Osteoblast (primary cell): Measurements from ENCODE around the gene RRN3. TPM values are rescaled to one million over a fixed set of nuclear protein-coding genes. Genes with fewer than 3 reads are reported as not detected.
"Not testable (repeated sequence)": the region's sequence is repeated elsewhere in the genome, so short reads cannot be mapped to it uniquely, and the experiment has no call there.

Experiments
- DNase-seq: peaks from one replicate; pipeline ENCODE4 v3.0.0; 2011; ENCODE audit warnings: low spot score, mixed read lengths; ENCODE audit not compliant: insufficient read length; ENCODE audit errors: missing footprints
- H2AFZ ChIP-seq: 2 replicates; pipeline ENCODE4 v1.6.0; 2011; ENCODE audit warnings: mild to moderate bottlenecking, low read length
- H3K27ac ChIP-seq: 2 replicates; pipeline ENCODE4 v1.5.1; 2011; ENCODE audit warnings: mild to moderate bottlenecking, low read depth, low read length, moderate library complexity
- H3K27me3 ChIP-seq: 2 replicates; pipeline ENCODE4 v1.6.0; 2012; ENCODE audit warnings: mild to moderate bottlenecking, control low read depth, inconsistent platforms, low read length, moderate library complexity; ENCODE audit not compliant: insufficient read depth
- H3K36me3 ChIP-seq: 2 replicates; pipeline ENCODE4 v1.5.1; 2011; ENCODE audit warnings: mild to moderate bottlenecking, low read length, control low read depth, moderate library complexity; ENCODE audit not compliant: insufficient read depth
- H3K4me1 ChIP-seq: 2 replicates; pipeline ENCODE4 v1.5.1; 2011; ENCODE audit warnings: mild to moderate bottlenecking, low read length, control low read depth, moderate library complexity; ENCODE audit not compliant: insufficient read depth
- H3K4me2 ChIP-seq: 2 replicates; pipeline ENCODE4 v1.6.0; 2011; ENCODE audit warnings: mild to moderate bottlenecking, low read length; ENCODE audit not compliant: insufficient read depth
- H3K4me3 ChIP-seq: fragments of 200-600 bp; sonication (generic); 3 replicates; pipeline ENCODE4 v1.5.1; 2012; ENCODE audit warnings: mild to moderate bottlenecking, low read length, inconsistent platforms; ENCODE audit not compliant: insufficient read depth
- H3K79me2 ChIP-seq: 2 replicates; pipeline ENCODE4 v1.6.0; 2012; ENCODE audit warnings: mild to moderate bottlenecking, low read length, control low read depth, inconsistent platforms; ENCODE audit not compliant: insufficient read depth
- H3K9me3 ChIP-seq: 2 replicates; pipeline ENCODE4 v1.5.1; 2011; ENCODE audit warnings: low read depth, low read length, control low read depth
- H4K20me1 ChIP-seq: 2 replicates; pipeline ENCODE4 v1.6.0; 2012; ENCODE audit warnings: mild to moderate bottlenecking, low read length, control low read depth; ENCODE audit not compliant: insufficient read depth
- total RNA-seq: library from RNA; depleted of rRNA; stranded (reverse); fragments of >200 nt; gene quantifications from 2 replicates; pipeline ENCODE4 v1.2.3, GENCODE V29; 2012

The RRN3 gene
- total RNA-seq, 1 donor, result 29.3 TPM

GRCh38 chr16:15127641-15128425 is 33.8 kb upstream of the RRN3 start:
- H3K9me3 ChIP-seq, H3K36me3 ChIP-seq, DNase-seq, H3K27me3 ChIP-seq, H3K4me3 ChIP-seq, H4K20me1 ChIP-seq, H3K27ac ChIP-seq, H2AFZ ChIP-seq, H3K4me1 ChIP-seq, H3K4me2 ChIP-seq, H3K79me2 ChIP-seq: not testable (repeated sequence)

- not testable (repeated sequence) for H3K9me3 ChIP-seq, H3K79me2 ChIP-seq, H3K27me3 ChIP-seq, H3K4me3 ChIP-seq, H4K20me1 ChIP-seq, H3K36me3 ChIP-seq, H3K27ac ChIP-seq, H3K4me2 ChIP-seq, DNase-seq, H3K4me1 ChIP-seq, H2AFZ ChIP-seq
These were observed 6.4 kb upstream of the RRN3 start for GRCh38 chr16:15100372-15100987.

- H4K20me1 ChIP-seq, H2AFZ ChIP-seq, DNase-seq, H3K27me3 ChIP-seq, H3K4me3 ChIP-seq, H3K4me2 ChIP-seq, H3K79me2 ChIP-seq, H3K4me1 ChIP-seq, H3K9me3 ChIP-seq, H3K36me3 ChIP-seq, H3K27ac ChIP-seq: not testable (repeated sequence)
These were observed 5.4 kb upstream of the RRN3 start for GRCh38 chr16:15099366-15099909.

GRCh38 chr16:15096583-15096972 is 2.5 kb upstream of the RRN3 start:
- not testable (repeated sequence) for DNase-seq, H3K27me3 ChIP-seq, H3K4me3 ChIP-seq, H3K36me3 ChIP-seq, H3K9me3 ChIP-seq, H3K4me2 ChIP-seq, H3K4me1 ChIP-seq, H3K27ac ChIP-seq, H4K20me1 ChIP-seq, H2AFZ ChIP-seq
- peaks cover 14% of the 10 kb centered on the region for H3K79me2 ChIP-seq

GRCh38 chr16:15093571-15093954 is 509 bp downstream of the RRN3 start:
- Histone ChIP-seq H3K27ac (peak overlapping the region; percentile 93), H3K4me2 (peak overlapping the region; percentile 95), H3K4me3 (peak overlapping the region; percentile 80), H2AFZ (peak overlapping the region; percentile 95), H3K79me2 (peaks cover 14% of the 10 kb centered on the region)
- not testable (repeated sequence) for H3K4me1 ChIP-seq, H3K27me3 ChIP-seq, DNase-seq, H3K36me3 ChIP-seq, H4K20me1 ChIP-seq, H3K9me3 ChIP-seq

- H2AFZ ChIP-seq, result not testable (repeated sequence)
- H3K79me2 ChIP-seq, result peaks cover 14% of the 10 kb centered on the region
These were observed 3.3 kb downstream of the RRN3 start for GRCh38 chr16:15090663-15091269.

GRCh38 chr16:15082788-15083187 is 11.3 kb downstream of the RRN3 start:
- not testable (repeated sequence) for H3K9me3 ChIP-seq, H4K20me1 ChIP-seq, H3K27ac ChIP-seq, H2AFZ ChIP-seq, H3K4me3 ChIP-seq, H3K4me1 ChIP-seq, H3K4me2 ChIP-seq, H3K79me2 ChIP-seq, DNase-seq, H3K27me3 ChIP-seq
- peaks cover 24% of the 10 kb centered on the region for H3K36me3 ChIP-seq

More at GRCh38 chr16:15090663-15091269, 3.3 kb downstream of the RRN3 start:
- not testable (repeated sequence) for H3K9me3 ChIP-seq, H3K36me3 ChIP-seq, H3K27me3 ChIP-seq, DNase-seq, H3K4me3 ChIP-seq, H3K4me1 ChIP-seq, H3K27ac ChIP-seq, H3K4me2 ChIP-seq, H4K20me1 ChIP-seq

- not testable (repeated sequence) for H3K4me3 ChIP-seq, H2AFZ ChIP-seq, H3K4me2 ChIP-seq, H3K9me3 ChIP-seq, H4K20me1 ChIP-seq, H3K4me1 ChIP-seq, H3K27ac ChIP-seq, H3K79me2 ChIP-seq, H3K27me3 ChIP-seq, DNase-seq
- H3K36me3 ChIP-seq, result peaks cover 26% of the 10 kb centered on the region
These were observed 13.2 kb downstream of the RRN3 start for GRCh38 chr16:15080883-15081282.
